CD1c-positive myeloid dendritic cell (primary cell): Measurements from ENCODE around the gene EMC1.
"Not testable (repeated sequence)": the region's sequence is repeated elsewhere in the genome, so short reads cannot be mapped to it uniquely, and the experiment has no call there.

Source experiments
- DNase-seq: peaks from one replicate; pipeline ENCODE4 v3.0.0-alpha.2; 2016; ENCODE audit errors: extremely low spot score

Gene EMC1

GRCh38 chr1:19260211-19261138 is 9.2 kb upstream of the EMC1 start:
- DNase-seq: peak; percentile 74

- DNase-seq: no peak
These were observed 7.0 kb upstream of the EMC1 start for GRCh38 chr1:19258353-19258752.

- peak; percentile 89 for DNase-seq
These were observed 6.0 kb upstream of the EMC1 start for GRCh38 chr1:19257178-19257914.

- not testable (repeated sequence) for DNase-seq
These were observed 5.0 kb upstream of the EMC1 start for GRCh38 chr1:19256301-19256700.

GRCh38 chr1:19255288-19255687 is 4.0 kb upstream of the EMC1 start:
- no peak for DNase-seq

- no peak for DNase-seq
These were observed 3.1 kb upstream of the EMC1 start for GRCh38 chr1:19254416-19254815.

GRCh38 chr1:19250629-19251304 is 557 bp downstream of the EMC1 start:
- DNase-seq: no peak

GRCh38 chr1:19240673-19241538 is 10.4 kb downstream of the EMC1 start:
- DNase-seq: peak; percentile 72

- DNase-seq: peak; percentile 34
These were observed 11.4 kb downstream of the EMC1 start for GRCh38 chr1:19239876-19240275.

GRCh38 chr1:19234224-19234623 is 17.1 kb downstream of the EMC1 start:
- no peak for DNase-seq

- no peak for DNase-seq
These were observed 18.8 kb downstream of the EMC1 start for GRCh38 chr1:19232524-19232846.

- not testable (repeated sequence) for DNase-seq
These were observed 19.4 kb downstream of the EMC1 start for GRCh38 chr1:19231736-19232523.

- DNase-seq: no peak
These were observed 21.4 kb downstream of the EMC1 start for GRCh38 chr1:19229828-19230325.

- no peak for DNase-seq
These were observed 22.1 kb downstream of the EMC1 start for GRCh38 chr1:19229229-19229628.

GRCh38 chr1:19222979-19223824 is 28.1 kb downstream of the EMC1 start:
- no peak for DNase-seq

- DNase-seq: no peak
These were observed 28.8 kb downstream of the EMC1 start for GRCh38 chr1:19222573-19222972.

GRCh38 chr1:19220991-19221390 is 30.3 kb downstream of the EMC1 start:
- DNase-seq: no peak

- no peak for DNase-seq
These were observed 31.1 kb downstream of the EMC1 start for GRCh38 chr1:19220080-19220846.

GRCh38 chr1:19219451-19219850 is 31.9 kb downstream of the EMC1 start:
- DNase-seq: no peak
